Activated T-helper 2 cell treated with anti-CD3 and anti-CD28 coated beads, Interferon-gamma antibody, Interleukin-2, Interleukin-4, amounts not matched to agents 10 μg/mL and 5 μg/mL and 100 μg/mL, durations not matched to agents 14 hours and 24 hours and 36 hours (primary cell): Measurements from ENCODE around the gene ICAM4. TPM values are rescaled to one million over a fixed set of nuclear protein-coding genes. Genes with fewer than 3 reads are reported as not detected.

Source experiments
- DNase-seq: peaks from one replicate; pipeline ENCODE4 v3.0.0; 2021; ENCODE audit warnings: low spot score
- H3K27ac Mint-ChIP-seq: one replicate; pipeline ENCODE4 v1.8.0; 2021; ENCODE audit warnings: mixed read lengths
- H3K27me3 Mint-ChIP-seq: one replicate; pipeline ENCODE4 v1.8.0; 2021; ENCODE audit warnings: low read depth, mixed read lengths
- H3K36me3 Mint-ChIP-seq: one replicate; pipeline ENCODE4 v1.8.0; 2021; ENCODE audit warnings: low read depth, mixed read lengths
- H3K4me1 Mint-ChIP-seq: one replicate; pipeline ENCODE4 v1.8.0; 2021; ENCODE audit warnings: low read depth, mixed read lengths
- H3K4me3 Mint-ChIP-seq: one replicate; pipeline ENCODE4 v1.8.0; 2021; ENCODE audit warnings: low read depth, mild to moderate bottlenecking, moderate library complexity, mixed read lengths
- H3K9me3 Mint-ChIP-seq: one replicate; pipeline ENCODE4 v1.8.0; 2021; ENCODE audit warnings: mixed read lengths
- intact Hi-C: fragments of 100-400 bp; cut with micrococcal nuclease; formaldehyde crosslinking; loops from one replicate; pipeline ENCODE4 v1.15.1; 2023
- total RNA-seq: library from RNA; stranded (reverse); gene quantifications from 2 replicates; pipeline ENCODE4 v1.2.3, GENCODE V29; 2022

ICAM4 gene
- total RNA-seq, 1 donor from 2014 or later, result 1.6 TPM

GRCh38 chr19:10256551-10256950 lies 30.2 kb upstream of the ICAM4 start:
- peaks cover 14% of the 10 kb centered on the region for H3K4me1 Mint-ChIP-seq
- no peaks in the 10 kb centered on the region for H3K27me3 Mint-ChIP-seq
- no peak overlapping the region for H3K27ac Mint-ChIP-seq
- peaks cover 63% of the 10 kb centered on the region for H3K36me3 Mint-ChIP-seq
- H3K9me3 Mint-ChIP-seq, result no peaks in the 10 kb centered on the region
- intact Hi-C loops, result no loop called here
- DNase-seq, result no peak
- no peak overlapping the region for H3K4me3 Mint-ChIP-seq

GRCh38 chr19:10256970-10257615 lies 29.7 kb upstream of the ICAM4 start:
- DNase-seq, result no peak
- H3K36me3 Mint-ChIP-seq, result peaks cover 60% of the 10 kb centered on the region
- H3K9me3 Mint-ChIP-seq, result no peaks in the 10 kb centered on the region
- peaks cover 16% of the 10 kb centered on the region for H3K4me1 Mint-ChIP-seq
- H3K4me3 Mint-ChIP-seq, result no peak overlapping the region
- no peaks in the 10 kb centered on the region for H3K27me3 Mint-ChIP-seq
- intact Hi-C loops, result no loop called here
- no peak overlapping the region for H3K27ac Mint-ChIP-seq

- peaks cover 16% of the 10 kb centered on the region for H3K4me1 Mint-ChIP-seq
- H3K9me3 Mint-ChIP-seq, result no peaks in the 10 kb centered on the region
- no peaks in the 10 kb centered on the region for H3K27me3 Mint-ChIP-seq
- H3K36me3 Mint-ChIP-seq, result peaks cover 56% of the 10 kb centered on the region
- no peak overlapping the region for H3K27ac Mint-ChIP-seq
- intact Hi-C loops, result no loop called here
- no peak for DNase-seq
- H3K4me3 Mint-ChIP-seq, result no peak overlapping the region
Measured at GRCh38 chr19:10258080-10258710, 28.6 kb upstream of the ICAM4 start.

- Mint-ChIP-seq H3K4me1 (peaks cover 16% of the 10 kb centered on the region), H3K27me3 (no peaks in the 10 kb centered on the region), H3K9me3 (no peaks in the 10 kb centered on the region), H3K36me3 (peaks cover 48% of the 10 kb centered on the region), H3K27ac (peak overlapping the region; percentile 92), H3K4me3 (peak overlapping the region; percentile 52)
- peak; percentile 86 for DNase-seq
- intact Hi-C loops, result no loop called here
Measured at GRCh38 chr19:10259162-10259905, 27.4 kb upstream of the ICAM4 start.

GRCh38 chr19:10260141-10260584 lies 26.6 kb upstream of the ICAM4 start:
- intact Hi-C loops, result loop anchor here (1.0 kb wide), 2 partner anchors 10 to 129 kb away; no protein-coding TSS in a partner anchor
- Mint-ChIP-seq H3K27me3 (no peaks in the 10 kb centered on the region), H3K4me1 (peaks cover 16% of the 10 kb centered on the region), H3K27ac (peak overlapping the region; percentile 92), H3K4me3 (peak overlapping the region; percentile 52), H3K36me3 (peaks cover 40% of the 10 kb centered on the region), H3K9me3 (no peaks in the 10 kb centered on the region)
- DNase-seq, result no peak

- Mint-ChIP-seq H3K4me1 (peaks cover 18% of the 10 kb centered on the region), H3K9me3 (no peaks in the 10 kb centered on the region), H3K27ac (no peak overlapping the region), H3K4me3 (no peak overlapping the region), H3K27me3 (no peaks in the 10 kb centered on the region), H3K36me3 (peaks cover 22% of the 10 kb centered on the region)
- intact Hi-C loops, result no loop called here
- no peak for DNase-seq
Measured at GRCh38 chr19:10262771-10263170, 24.0 kb upstream of the ICAM4 start.

- DNase-seq, result no peak
- no peaks in the 10 kb centered on the region for H3K9me3 Mint-ChIP-seq
- intact Hi-C loops, result no loop called here
- no peak overlapping the region for H3K27ac Mint-ChIP-seq
- no peaks in the 10 kb centered on the region for H3K27me3 Mint-ChIP-seq
- no peak overlapping the region for H3K4me3 Mint-ChIP-seq
- H3K36me3 Mint-ChIP-seq, result peaks cover 6% of the 10 kb centered on the region
- peaks cover 9% of the 10 kb centered on the region for H3K4me1 Mint-ChIP-seq
Measured at GRCh38 chr19:10266706-10267105, 20.0 kb upstream of the ICAM4 start.

GRCh38 chr19:10268071-10268470 lies 18.7 kb upstream of the ICAM4 start:
- H3K27me3 Mint-ChIP-seq, result no peaks in the 10 kb centered on the region

GRCh38 chr19:10269333-10270179 lies 17.2 kb upstream of the ICAM4 start:
- peaks cover 23% of the 10 kb centered on the region for H3K36me3 Mint-ChIP-seq
- H3K9me3 Mint-ChIP-seq, result no peaks in the 10 kb centered on the region
- intact Hi-C loops, result loop anchor here (1.0 to 2.0 kb wide), 5 partner anchors 9 to 120 kb away; partner anchors contain the start of genes ICAM4, RAVER1 and TYK2
- H3K27me3 Mint-ChIP-seq, result no peaks in the 10 kb centered on the region
- peak overlapping the region; percentile 94 for H3K27ac Mint-ChIP-seq
- DNase-seq, result peak; percentile 84
- H3K4me1 Mint-ChIP-seq, result peaks cover 17% of the 10 kb centered on the region
- H3K4me3 Mint-ChIP-seq, result peak overlapping the region; percentile 87

More at GRCh38 chr19:10268071-10268470, 18.7 kb upstream of the ICAM4 start:
- Mint-ChIP-seq H3K27ac (no peak overlapping the region), H3K36me3 (peaks cover 16% of the 10 kb centered on the region), H3K4me1 (peaks cover 14% of the 10 kb centered on the region), H3K9me3 (no peaks in the 10 kb centered on the region), H3K4me3 (no peak overlapping the region)
- no peak for DNase-seq
- intact Hi-C loops, result no loop called here

GRCh38 chr19:10270180-10270615 lies 16.6 kb upstream of the ICAM4 start:
- Mint-ChIP-seq H3K36me3 (peaks cover 29% of the 10 kb centered on the region), H3K4me3 (peak overlapping the region; percentile 87), H3K9me3 (no peaks in the 10 kb centered on the region), H3K27me3 (no peaks in the 10 kb centered on the region), H3K27ac (peak overlapping the region; percentile 94), H3K4me1 (peaks cover 20% of the 10 kb centered on the region)
- DNase-seq, result peak; percentile 75
- intact Hi-C loops, result loop anchor here (1.0 to 2.0 kb wide), 5 partner anchors 10 to 119 kb away; partner anchors contain the start of genes ICAM4, RAVER1 and TYK2

GRCh38 chr19:10270616-10271394 lies 15.9 kb upstream of the ICAM4 start, which contains the start of gene ICAM1:
ICAM1 (plus strand) TSS chr19:10271120; CDS start chr19:10271160, 40 bp downstream.
- Mint-ChIP-seq H3K27ac (peak within 1 kb of the TSS; percentile 94), H3K9me3 (no peaks in the 10 kb centered on the region), H3K27me3 (no peaks in the 10 kb centered on the region), H3K4me3 (peak within 1 kb of the TSS; percentile 87), H3K4me1 (peaks cover 20% of the 10 kb centered on the region), H3K36me3 (peaks cover 33% of the 10 kb centered on the region)
- DNase-seq, result peak; percentile 75
- intact Hi-C loops, result loop anchor here (1.0 to 2.0 kb wide), 5 partner anchors 11 to 118 kb away; partner anchors contain the start of genes ICAM4, RAVER1 and TYK2
